IPS-18c (cell line): ENCODE measurements around the gene MID1.
"Not testable (repeated sequence)": the region's sequence is repeated elsewhere in the genome, so short reads cannot be mapped to it uniquely, and the experiment has no call there.

Experiments used
- H3K4me3 ChIP-seq: 2 replicates; pipeline ENCODE4 v1.7.0; 2013; ENCODE audit warnings: low read depth, mild to moderate bottlenecking, low read length, moderate library complexity; ENCODE audit not compliant: insufficient read depth
- H3K9me3 ChIP-seq: one replicate; pipeline ENCODE4 v1.6.1; 2013; ENCODE audit warnings: mild to moderate bottlenecking, low read length, moderate library complexity; ENCODE audit not compliant: control insufficient read depth, insufficient read depth

MID1 gene

GRCh38 chrX:10591363-10592335 is 28.7 kb downstream of the MID1 start:
- Histone ChIP-seq H3K9me3 (peaks cover 2% of the 10 kb centered on the region), H3K4me3 (no peak overlapping the region; the same call in 1 of the 2 replicates)

DNA sequence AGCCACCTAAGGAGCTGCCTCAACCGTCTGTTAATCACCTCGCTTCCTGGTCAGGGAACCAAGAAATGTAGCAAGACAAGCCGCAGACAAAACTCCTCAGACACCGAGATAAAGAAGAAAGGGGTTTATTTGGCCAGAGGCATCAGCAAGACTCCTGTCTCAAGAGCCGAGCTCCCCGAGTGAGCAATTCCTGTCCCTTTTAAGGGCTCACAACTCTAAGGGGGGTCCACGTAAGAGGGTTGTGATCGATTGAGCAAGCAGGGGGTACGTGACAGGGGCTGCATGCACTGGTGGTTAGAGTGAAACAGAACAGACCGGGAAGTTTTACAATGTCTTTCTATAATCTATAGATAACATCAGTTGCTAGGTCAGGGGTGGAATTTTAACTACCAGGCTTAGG is 30.6 kb downstream of the MID1 start:
- H3K9me3 ChIP-seq, H3K4me3 ChIP-seq: not testable (repeated sequence)

DNA sequence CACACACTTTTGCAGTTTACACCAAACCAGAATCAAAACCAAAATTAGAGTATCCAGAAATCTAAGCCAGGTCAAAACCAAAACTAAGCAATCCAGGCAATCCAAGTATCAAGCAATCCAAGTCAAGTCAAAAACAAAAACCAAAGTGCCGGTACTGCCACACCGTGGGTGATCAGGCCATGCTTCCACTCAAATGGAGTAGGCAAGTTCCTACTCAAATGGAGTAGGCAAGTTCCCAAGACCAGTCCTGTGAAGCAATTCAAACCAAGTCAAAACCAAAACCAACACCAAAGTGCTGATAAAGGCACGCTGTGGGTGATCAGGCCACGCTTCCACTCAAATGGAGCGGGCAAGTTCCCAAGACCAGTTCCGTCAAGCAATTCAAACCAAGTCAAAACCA is 31.3 kb downstream of the MID1 start:
- no peak overlapping the region for H3K4me3 ChIP-seq
- peaks cover 2% of the 10 kb centered on the region for H3K9me3 ChIP-seq

GRCh38 chrX:10584882-10585281 is 35.5 kb downstream of the MID1 start:
- H3K9me3 ChIP-seq, H3K4me3 ChIP-seq: not testable (repeated sequence)

DNA sequence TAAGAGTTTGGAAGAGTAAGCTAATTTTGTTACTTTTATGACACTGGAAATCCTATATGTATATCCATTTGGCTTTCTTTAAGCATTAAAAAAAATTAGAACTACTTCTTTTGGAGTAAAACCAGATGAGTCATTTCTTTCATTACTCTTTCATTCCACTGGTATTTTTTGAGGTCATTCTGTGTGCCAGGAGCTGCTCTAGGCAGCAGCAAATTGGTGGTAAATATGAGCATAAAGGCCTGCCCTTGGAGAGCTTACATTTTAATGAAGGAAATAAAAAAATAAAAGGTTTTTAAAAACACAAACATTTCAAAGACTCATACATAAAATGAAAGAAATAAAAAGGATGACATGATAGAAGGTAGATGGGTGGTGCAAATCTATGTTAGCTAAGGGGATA is 37.4 kb downstream of the MID1 start:
- no peak overlapping the region for H3K4me3 ChIP-seq

DNA sequence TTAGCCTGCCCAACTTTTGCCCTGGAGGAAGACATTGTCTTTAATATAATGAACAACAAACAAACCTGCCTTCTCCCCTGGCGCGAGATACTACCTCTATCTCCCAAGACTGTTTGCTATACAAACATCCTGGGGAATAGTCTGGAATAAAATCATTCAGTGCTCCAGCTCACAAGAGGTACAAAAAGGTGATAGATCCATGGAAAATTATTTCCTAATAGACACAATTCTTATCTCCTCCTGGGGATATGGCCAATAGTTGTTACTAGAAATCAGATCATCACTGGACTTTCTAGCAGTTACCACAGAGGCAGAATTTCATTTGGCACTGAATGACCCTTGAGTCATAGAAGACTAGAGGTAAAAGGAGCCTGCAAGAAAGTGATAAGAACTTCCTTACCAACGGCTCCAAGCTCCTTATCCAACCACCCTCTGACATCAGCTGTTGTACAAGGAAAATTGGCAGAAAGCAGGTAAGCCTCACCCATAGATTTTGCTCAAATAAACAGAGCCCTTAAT is 38.1 kb downstream of the MID1 start:
- Histone ChIP-seq H3K9me3 (peaks cover 4% of the 10 kb centered on the region), H3K4me3 (no peak overlapping the region; the same call in 1 of the 2 replicates)

More for the DNA sequence above, 37.4 kb downstream of the MID1 start:
- H3K9me3 ChIP-seq, result peaks cover 4% of the 10 kb centered on the region

DNA sequence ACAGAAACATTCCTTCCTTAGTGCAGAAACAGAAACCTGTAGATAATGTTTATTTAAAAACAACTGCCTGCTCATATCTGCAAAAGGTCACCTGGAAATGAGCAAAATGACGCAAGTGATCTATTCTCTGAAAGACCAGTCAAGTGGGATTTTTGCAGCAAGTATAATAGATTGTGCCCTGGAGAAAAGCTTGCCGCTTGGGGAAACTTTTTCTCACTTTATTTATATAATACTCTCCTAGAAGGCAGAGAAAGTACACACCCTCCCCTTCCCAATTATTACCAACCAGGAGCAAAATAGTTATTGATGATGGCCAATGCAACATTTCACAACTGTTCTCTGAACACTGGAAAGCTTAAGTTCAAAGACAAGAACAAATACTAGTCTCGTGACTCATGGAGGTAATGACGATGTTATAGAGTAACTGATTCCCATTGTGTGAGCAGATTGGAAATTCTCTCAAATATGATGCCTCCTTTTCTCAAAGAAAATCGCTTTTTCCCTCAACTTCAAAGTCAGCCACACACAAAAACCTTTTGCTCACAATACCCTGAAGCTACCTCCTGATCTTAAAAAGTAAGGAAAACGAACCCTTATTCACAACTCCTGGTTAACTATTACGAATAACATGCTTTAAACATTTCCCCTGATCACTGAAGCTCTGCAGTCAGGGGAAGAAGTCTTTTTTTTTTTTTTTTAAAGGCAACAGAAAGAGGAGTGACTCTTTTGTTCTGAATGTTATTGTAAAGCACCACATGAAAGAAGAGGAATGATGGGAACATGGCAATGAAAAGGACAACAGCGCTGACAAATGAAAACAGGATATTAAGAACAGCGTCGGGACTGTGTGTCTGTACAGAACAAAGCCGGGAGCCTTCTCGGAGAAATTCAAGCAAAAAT is 41.0 kb downstream of the MID1 start:
- no peak overlapping the region for H3K4me3 ChIP-seq
- peaks cover 4% of the 10 kb centered on the region for H3K9me3 ChIP-seq

DNA sequence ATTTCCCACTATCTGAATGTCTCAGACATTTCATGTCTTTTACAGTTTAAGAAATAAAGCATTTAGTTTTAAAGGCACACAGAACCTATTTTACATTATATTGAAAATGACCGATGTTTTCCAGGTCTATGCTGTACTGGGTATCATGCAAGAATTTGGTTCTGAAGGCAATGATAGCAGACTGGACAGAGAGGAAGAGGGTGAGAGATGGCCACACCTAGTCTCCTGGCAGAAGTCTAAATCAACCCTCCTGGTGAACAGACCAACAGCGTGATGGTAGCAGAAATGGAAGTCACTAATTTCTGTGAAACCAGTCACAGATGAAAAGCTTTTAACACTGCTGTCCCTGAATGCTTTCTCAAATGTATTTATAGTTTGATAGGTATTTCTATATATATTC is 41.9 kb downstream of the MID1 start:
- Histone ChIP-seq H3K9me3 (peaks cover 4% of the 10 kb centered on the region), H3K4me3 (no peak overlapping the region)

DNA sequence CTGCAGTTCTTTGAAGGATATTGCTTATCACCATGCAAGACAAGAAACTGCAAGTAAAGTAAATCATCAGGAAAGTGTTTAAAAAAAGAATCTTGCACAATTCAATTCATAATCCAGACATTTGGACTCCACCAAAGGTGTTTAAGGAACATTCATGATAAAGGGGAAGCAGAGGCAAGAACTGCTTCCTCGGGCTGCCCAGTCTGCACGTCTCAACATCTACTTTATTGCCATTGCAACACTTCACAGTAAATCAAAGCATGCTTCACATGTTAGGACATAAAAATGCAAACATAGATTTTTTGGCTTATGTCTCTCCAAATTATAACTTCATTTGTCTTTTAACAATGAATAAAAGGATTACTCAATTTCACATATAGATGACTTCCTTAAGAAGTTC is 42.5 kb downstream of the MID1 start:
- H3K9me3 ChIP-seq, result peaks cover 7% of the 10 kb centered on the region
- no peak overlapping the region for H3K4me3 ChIP-seq

DNA sequence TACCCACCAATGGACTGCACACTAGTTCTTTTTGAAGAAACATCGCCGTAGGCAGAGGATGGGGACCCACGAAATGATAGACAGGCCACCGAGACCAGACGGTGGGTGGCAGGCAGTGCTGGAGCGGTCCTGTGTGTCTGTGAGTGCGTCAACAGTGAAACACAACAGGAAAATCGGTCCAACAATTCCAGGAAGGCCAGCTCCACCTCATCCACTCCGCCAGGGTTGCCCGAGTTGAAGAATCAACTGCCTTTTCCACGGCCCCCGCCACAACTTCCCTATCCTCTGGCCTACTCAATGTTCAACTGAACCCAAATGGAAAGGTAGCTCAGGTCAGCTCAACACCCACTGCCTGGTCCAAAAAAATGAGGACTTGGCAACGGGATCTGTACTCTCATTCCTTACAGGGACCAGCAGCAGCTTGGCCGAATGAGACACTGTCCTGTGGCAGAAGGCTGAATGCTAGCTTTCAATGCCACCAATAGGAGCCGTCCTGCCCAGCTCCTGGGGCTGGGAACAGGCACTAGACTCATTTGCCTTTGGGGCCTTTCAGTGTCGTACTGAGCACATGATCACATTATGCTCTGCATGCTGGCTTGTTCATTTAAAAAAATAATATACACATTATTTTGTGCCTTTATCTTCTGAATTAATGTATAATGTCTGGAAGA is 43.5 kb downstream of the MID1 start:
- peaks cover 7% of the 10 kb centered on the region for H3K9me3 ChIP-seq
- no peak overlapping the region; the same call in 1 of the 2 replicates for H3K4me3 ChIP-seq

GRCh38 chrX:10576186-10576585 is 44.2 kb downstream of the MID1 start:
- H3K4me3 ChIP-seq, result no peak overlapping the region
- H3K9me3 ChIP-seq, result peaks cover 7% of the 10 kb centered on the region

DNA sequence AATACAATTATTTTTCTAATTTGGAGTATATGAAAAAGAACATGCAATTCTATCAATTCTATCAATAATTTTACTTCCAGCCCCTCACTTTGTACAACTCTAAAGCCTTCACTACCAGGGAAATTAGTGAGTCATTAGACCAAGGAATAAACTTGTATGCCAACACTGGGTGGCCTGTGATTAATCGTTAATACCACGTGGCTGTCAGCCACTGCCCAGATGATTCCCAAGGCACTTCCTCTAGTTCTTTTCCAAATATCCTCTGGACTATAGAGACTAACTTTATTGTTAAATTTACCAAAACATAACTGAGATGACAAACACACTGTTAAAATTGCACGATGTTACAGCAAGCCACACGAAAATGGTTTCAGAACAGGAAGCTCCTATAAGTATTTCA is 45.7 kb downstream of the MID1 start:
- no peak overlapping the region for H3K4me3 ChIP-seq

DNA sequence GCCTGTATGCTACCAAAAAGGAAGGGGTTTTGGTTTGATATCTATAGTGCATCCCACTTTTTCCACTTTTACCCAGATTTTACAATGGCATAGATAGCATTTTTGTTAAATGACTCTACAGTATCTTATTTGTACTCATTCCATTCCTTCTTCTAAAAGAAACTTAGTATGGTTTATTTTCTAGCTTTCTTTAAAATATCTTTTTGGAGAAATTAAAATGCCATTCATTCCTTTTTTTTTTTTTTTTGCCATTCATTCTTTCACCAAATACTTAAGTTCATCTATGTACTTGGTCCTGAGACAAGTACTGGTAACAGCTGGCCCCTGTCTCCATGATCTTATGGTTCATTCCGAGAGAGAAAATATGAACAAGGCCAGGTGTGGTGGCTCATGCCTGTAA is 49.1 kb downstream of the MID1 start:
- peaks cover 5% of the 10 kb centered on the region for H3K9me3 ChIP-seq
- no peak overlapping the region for H3K4me3 ChIP-seq

More for the DNA sequence above, 45.7 kb downstream of the MID1 start:
- peaks cover 7% of the 10 kb centered on the region for H3K9me3 ChIP-seq

DNA sequence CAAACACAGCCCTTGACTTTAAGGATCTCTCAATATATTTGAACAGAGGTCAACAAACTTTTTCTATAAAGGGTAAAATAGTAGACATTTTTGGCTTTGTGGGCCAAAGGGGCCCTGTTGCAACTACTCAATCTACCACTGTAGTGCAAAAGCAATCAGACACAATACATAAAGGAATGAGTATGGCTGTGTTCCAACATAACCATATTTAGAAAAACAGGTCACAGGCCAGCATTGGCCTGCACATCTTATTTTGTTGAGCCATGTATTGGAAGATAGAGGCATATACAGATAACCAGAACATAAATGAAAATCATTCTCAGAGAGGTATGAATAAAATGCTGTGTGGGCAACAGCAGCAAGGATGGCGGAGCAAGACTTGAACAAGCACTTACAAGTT is 49.8 kb downstream of the MID1 start:
- Histone ChIP-seq H3K4me3 (no peak overlapping the region), H3K9me3 (peaks cover 5% of the 10 kb centered on the region)

DNA sequence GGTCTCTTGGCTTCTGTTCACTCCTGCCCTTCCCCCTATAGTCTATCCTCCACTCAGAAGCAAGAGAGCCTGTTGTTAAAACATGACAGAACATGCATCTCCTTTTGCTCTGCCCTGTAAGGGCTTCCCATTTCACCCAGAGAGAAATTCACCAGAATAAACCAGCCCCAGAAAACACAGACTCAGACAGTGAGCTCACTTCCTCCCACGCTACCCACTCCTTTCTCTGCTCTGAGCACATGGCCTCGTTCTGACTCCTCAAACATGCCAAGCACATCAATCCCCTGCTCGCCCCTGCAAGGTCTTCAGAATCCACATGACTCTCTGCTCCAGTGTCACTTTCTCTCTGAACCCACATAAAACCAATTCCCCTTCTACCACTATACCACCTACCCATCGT is 50.4 kb downstream of the MID1 start:
- peaks cover 5% of the 10 kb centered on the region for H3K9me3 ChIP-seq
- H3K4me3 ChIP-seq, result no peak overlapping the region

GRCh38 chrX:10568428-10568827 is 52.0 kb downstream of the MID1 start:
- Histone ChIP-seq H3K9me3 (peaks cover 5% of the 10 kb centered on the region), H3K4me3 (no peak overlapping the region)

GRCh38 chrX:10567136-10567535 is 53.2 kb downstream of the MID1 start:
- Histone ChIP-seq H3K9me3 (peaks cover 3% of the 10 kb centered on the region), H3K4me3 (no peak overlapping the region)
